Measurements from ENCODE around the gene MPIG6B. TPM values are rescaled to one million over a fixed set of nuclear protein-coding genes. Genes with fewer than 3 reads are reported as not detected.
"Not testable (repeated sequence)": the region's sequence is repeated elsewhere in the genome, so short reads cannot be mapped to it uniquely, and the experiment has no call there.

The MPIG6B gene
- total RNA-seq, 2 experiments from 2014 or later = 0.06 TPM; not detected in 1

GRCh38 chr6:31692886-31693285, 30.3 kb upstream of the MPIG6B start:
- ChIA-PET CTCF (interaction anchor here (0.6 to 2.5 kb wide), 4 partner anchors 9 to 226 kb away, joined by 3 to 8 read pairs (median 3); no protein-coding TSS in a partner anchor), POLR2A (interaction anchor here (0.5 kb wide), 1 partner anchor 40 kb away, joined by 3 read pairs; no protein-coding TSS in a partner anchor)

GRCh38 chr6:31693535-31693934, 29.6 kb upstream of the MPIG6B start:
- CTCF ChIA-PET = interaction anchor here (0.6 to 2.5 kb wide), 4 partner anchors 9 to 97 kb away, joined by 3 to 8 read pairs (median 4); partner anchors contain the start of gene LY6G5C
- POLR2A ChIA-PET = interaction anchor here (0.5 to 0.9 kb wide), 3 partner anchors 10 to 137 kb away, joined by 3 to 7 read pairs (median 3); partner anchors contain the start of gene ABHD16A

- ChIA-PET CTCF (no interaction called here), POLR2A (no interaction called here)
These were observed 25.6 kb upstream of the MPIG6B start for GRCh38 chr6:31697555-31697954.

- ChIA-PET POLR2A (interaction anchor here (0.6 kb wide), 1 partner anchor 134 kb away, joined by 5 read pairs; no protein-coding TSS in a partner anchor), CTCF (no interaction called here)
These were observed 22.3 kb upstream of the MPIG6B start for GRCh38 chr6:31700740-31701401.

- CTCF ChIA-PET = interaction anchor here (0.6 to 1.8 kb wide), 3 partner anchors 18 to 162 kb away, joined by 3 to 4 read pairs (median 3); no protein-coding TSS in a partner anchor
- POLR2A ChIA-PET = no interaction called here
These were observed 21.3 kb upstream of the MPIG6B start for GRCh38 chr6:31701666-31702404.

- POLR2A ChIA-PET = interaction anchor here (1.1 kb wide), 1 partner anchor 160 kb away, joined by 3 read pairs; the partner anchor contains the start of gene NEU1
These were observed 20.8 kb upstream of the MPIG6B start for GRCh38 chr6:31702405-31702818.

GRCh38 chr6:31702819-31703716, 20.1 kb upstream of the MPIG6B start, which contains the start of gene ABHD16A:
Gene ABHD16A (minus strand): TSS chr6:31703324. CDS start chr6:31703281, 43 bp downstream.
- CTCF ChIA-PET = interaction anchor here (1.0 to 2.1 kb wide), 5 partner anchors 16 to 125 kb away, joined by 3 to 5 read pairs (median 3); partner anchors contain the start of genes HSPA1B and LY6G5C
- POLR2A ChIA-PET = interaction anchor here (0.5 to 1.3 kb wide), 6 partner anchors 9 to 160 kb away, joined by 3 to 6 read pairs (median 3); partner anchors contain the start of genes BAG6, GPANK1, HSPA1B and NEU1

More at GRCh38 chr6:31702405-31702818, 20.8 kb upstream of the MPIG6B start:
- CTCF ChIA-PET = interaction anchor here (1.4 to 2.1 kb wide), 3 partner anchors 18 to 78 kb away, joined by 3 to 5 read pairs (median 4); partner anchors contain the start of gene LY6G5C

GRCh38 chr6:31705931-31706330, 17.2 kb upstream of the MPIG6B start:
- POLR2A ChIA-PET = no interaction called here
- CTCF ChIA-PET = no interaction called here

GRCh38 chr6:31706599-31706998, 16.6 kb upstream of the MPIG6B start, which contains the start of gene LY6G6F:
Gene LY6G6F (plus strand): TSS chr6:31706866. CDS start chr6:31706907, 41 bp downstream.
- POLR2A ChIA-PET = no interaction called here
- CTCF ChIA-PET = no interaction called here

GRCh38 chr6:31707701-31708100, 15.5 kb upstream of the MPIG6B start:
- ChIA-PET POLR2A (no interaction called here), CTCF (no interaction called here)

- ChIA-PET CTCF (interaction anchor here (0.8 kb wide), 1 partner anchor 59 kb away, joined by 4 read pairs; no protein-coding TSS in a partner anchor), POLR2A (no interaction called here)
These were observed 14.9 kb upstream of the MPIG6B start for GRCh38 chr6:31708224-31708623.

GRCh38 chr6:31709157-31709556, 14.0 kb upstream of the MPIG6B start:
- CTCF ChIA-PET = interaction anchor here (0.7 kb wide), 1 partner anchor 87 kb away, joined by 3 read pairs; no protein-coding TSS in a partner anchor
- POLR2A ChIA-PET = not testable (repeated sequence)

GRCh38 chr6:31710523-31711219, 12.5 kb upstream of the MPIG6B start:
- POLR2A ChIA-PET = no interaction called here
- CTCF ChIA-PET = interaction anchor here (0.8 to 1.5 kb wide), 2 partner anchors 30 to 164 kb away, joined by 3 to 4 read pairs; partner anchors contain the start of gene ATP6V1G2

GRCh38 chr6:31711233-31711632, 11.9 kb upstream of the MPIG6B start:
- CTCF ChIA-PET = interaction anchor here (1.5 kb wide), 1 partner anchor 29 kb away, joined by 3 read pairs; no protein-coding TSS in a partner anchor
- POLR2A ChIA-PET = no interaction called here

- ChIA-PET POLR2A (no interaction called here), CTCF (no interaction called here)
These were observed 10.9 kb upstream of the MPIG6B start for GRCh38 chr6:31712296-31712695.

- ChIA-PET POLR2A (no interaction called here), CTCF (interaction anchor here (1.3 to 2.9 kb wide), 2 partner anchors 17 to 56 kb away, joined by 4 to 7 read pairs; no protein-coding TSS in a partner anchor)
These were observed 9.7 kb upstream of the MPIG6B start for GRCh38 chr6:31713465-31713864.

GRCh38 chr6:31713991-31714684, 9.0 kb upstream of the MPIG6B start:
- POLR2A ChIA-PET = no interaction called here
- CTCF ChIA-PET = interaction anchor here (1.3 to 2.9 kb wide), 2 partner anchors 16 to 55 kb away, joined by 4 to 7 read pairs; no protein-coding TSS in a partner anchor

All from activated CD8-positive, alpha-beta memory T cell treated with anti-CD3 and anti-CD28 coated beads for 36 hours (primary cell).